AG04449 (cell line): ENCODE data around the gene ERGIC1.

Experiments
- CTCF ChIA-PET: fragments of 350-600 bp; formaldehyde crosslinking; extraction: SDS; loops from one replicate; lab custom pipeline; 2021; ENCODE audit warnings: antibody characterized with exemption; lab: Yijun Ruan, JAX
- POLR2A ChIA-PET: fragments of 400-600, 350-600 bp; formaldehyde crosslinking; extraction: SDS; loops from one replicate; lab custom pipeline; 2020; ENCODE audit warnings: antibody characterized with exemption, inconsistent platforms; lab: Yijun Ruan, JAX
- DNase-seq: peaks from one replicate; pipeline ENCODE4 v3.0.0-alpha.2; 2010; ENCODE audit warnings: low read depth, low spot score
- H3K4me3 ChIP-seq: 2 replicates; pipeline ENCODE4 v1.5.1; 2011; ENCODE audit warnings: low read depth, mild to moderate bottlenecking, control low read depth, low read length
- TF ChIP-seq, protein P1 (sequence below): IDR thresholded peaks from one replicate; pipeline ENCODE4 v1.5.1; 2011; ENCODE audit warnings: mild to moderate bottlenecking, moderate library complexity, low read length, control low read depth, inconsistent platforms; ENCODE audit not compliant: insufficient read depth; ENCODE audit errors: missing control alignments

The ERGIC1 gene

DNA sequence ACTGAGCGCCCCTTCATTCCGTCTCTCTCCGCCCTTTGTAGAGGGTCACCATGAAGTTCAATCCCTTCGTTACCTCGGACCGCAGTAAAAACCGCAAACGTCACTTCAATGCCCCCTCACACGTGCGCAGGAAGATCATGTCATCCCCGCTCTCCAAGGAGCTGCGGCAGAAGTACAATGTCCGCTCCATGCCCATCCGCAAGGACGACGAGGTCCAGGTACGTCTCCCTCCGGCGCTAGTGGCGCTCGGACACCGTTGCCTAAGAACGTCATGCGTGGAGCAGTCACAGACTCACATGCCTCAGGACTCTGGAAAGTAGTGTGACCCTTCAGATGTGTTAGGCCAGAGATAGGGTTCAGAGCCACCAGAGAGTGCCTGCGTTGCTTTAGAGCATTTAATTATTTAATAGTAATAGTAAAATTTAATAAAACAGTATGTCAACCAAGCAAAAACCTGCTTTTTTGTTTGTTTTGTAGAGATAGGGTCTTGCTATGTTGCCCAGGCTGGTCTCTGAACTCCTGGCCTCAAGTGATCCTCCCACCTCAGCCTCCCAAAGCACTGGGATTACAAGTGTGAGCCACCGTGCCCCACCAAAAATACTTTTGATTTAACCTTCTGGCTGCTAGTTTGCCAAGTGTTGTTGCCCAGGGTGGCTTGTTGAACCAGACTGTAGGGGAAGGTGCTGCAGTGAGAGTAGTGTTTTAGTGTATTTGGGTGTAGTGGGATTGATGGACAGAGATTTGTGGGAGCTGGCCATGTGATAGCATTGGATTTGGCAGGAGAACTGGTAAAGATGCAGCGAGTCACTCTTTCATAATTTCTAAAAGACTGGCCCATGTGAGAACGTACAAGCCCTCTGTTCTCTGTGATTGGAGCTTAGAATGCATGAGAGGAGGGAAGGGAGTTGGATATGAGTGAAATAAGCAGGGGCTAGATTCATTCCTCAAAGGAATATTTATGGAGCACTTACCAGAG is 126.1 kb downstream of the ERGIC1 start:
- ChIA-PET CTCF (interaction anchor here (0.6 to 4.2 kb wide), 23 partner anchors 7 to 253 kb away, joined by 3 to 35 read pairs (median 6); partner anchors contain the start of gene ATP6V0E1), POLR2A (interaction anchor here (0.6 to 1.8 kb wide), 10 partner anchors 9 to 245 kb away, joined by 3 to 8 read pairs (median 4); partner anchors contain the start of gene ATP6V0E1)
- TF ChIP-seq, protein P1, sequence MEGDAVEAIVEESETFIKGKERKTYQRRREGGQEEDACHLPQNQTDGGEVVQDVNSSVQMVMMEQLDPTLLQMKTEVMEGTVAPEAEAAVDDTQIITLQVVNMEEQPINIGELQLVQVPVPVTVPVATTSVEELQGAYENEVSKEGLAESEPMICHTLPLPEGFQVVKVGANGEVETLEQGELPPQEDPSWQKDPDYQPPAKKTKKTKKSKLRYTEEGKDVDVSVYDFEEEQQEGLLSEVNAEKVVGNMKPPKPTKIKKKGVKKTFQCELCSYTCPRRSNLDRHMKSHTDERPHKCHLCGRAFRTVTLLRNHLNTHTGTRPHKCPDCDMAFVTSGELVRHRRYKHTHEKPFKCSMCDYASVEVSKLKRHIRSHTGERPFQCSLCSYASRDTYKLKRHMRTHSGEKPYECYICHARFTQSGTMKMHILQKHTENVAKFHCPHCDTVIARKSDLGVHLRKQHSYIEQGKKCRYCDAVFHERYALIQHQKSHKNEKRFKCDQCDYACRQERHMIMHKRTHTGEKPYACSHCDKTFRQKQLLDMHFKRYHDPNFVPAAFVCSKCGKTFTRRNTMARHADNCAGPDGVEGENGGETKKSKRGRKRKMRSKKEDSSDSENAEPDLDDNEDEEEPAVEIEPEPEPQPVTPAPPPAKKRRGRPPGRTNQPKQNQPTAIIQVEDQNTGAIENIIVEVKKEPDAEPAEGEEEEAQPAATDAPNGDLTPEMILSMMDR = no peak
- peak overlapping the region; percentile 97 for H3K4me3 ChIP-seq
- DNase-seq = no peak

DNA sequence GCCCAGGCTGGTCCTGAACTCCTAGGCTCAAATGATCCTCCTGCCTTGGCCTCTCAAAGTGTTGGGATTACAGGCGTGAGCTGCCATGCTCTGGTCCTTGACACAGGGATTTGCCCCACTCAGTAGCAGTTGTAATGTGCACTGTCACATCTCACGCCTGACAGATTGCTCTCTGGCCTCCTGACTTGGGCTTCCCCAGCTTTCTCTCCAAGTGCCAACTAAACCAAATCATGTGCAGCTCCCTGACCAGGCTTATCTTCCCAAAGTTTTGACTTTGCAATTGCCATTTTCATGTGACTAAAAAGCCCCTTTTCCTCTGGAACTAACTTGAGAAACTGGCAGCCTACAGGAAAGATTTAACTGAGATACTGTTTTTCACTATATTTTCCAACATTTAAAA is 135.9 kb downstream of the ERGIC1 start:
- H3K4me3 ChIP-seq = no peak overlapping the region
- POLR2A ChIA-PET = no interaction called here
- no peak for DNase-seq
- CTCF ChIA-PET = interaction anchor here (1.3 to 7.1 kb wide), 6 partner anchors 9 to 263 kb away, joined by 4 to 62 read pairs (median 6); partner anchors contain the start of gene RPL26L1
- TF ChIP-seq, protein P1 = no peak

DNA sequence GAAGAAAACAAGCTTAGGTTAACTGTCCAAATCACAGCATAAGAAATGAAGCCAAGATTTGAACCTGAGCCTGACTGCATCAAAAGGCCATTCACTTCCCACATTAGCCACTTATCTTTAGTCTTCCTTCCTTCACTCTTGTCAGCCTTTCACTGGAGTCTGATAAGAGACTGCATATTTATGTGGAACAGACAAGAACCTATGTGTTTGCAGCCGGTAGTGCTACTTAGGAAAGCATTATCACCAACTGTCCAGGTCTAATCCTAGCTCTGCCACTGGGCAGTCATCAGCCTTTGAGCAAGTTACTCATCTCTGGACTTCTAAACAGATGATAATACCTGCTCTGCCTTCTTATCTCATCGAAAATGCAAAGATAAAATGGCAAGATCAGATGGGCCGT is 137.4 kb downstream of the ERGIC1 start:
- TF ChIP-seq, protein P1 = no peak
- ChIA-PET CTCF (interaction anchor here (0.6 to 4.5 kb wide), 6 partner anchors 9 to 264 kb away, joined by 3 to 35 read pairs (median 8); partner anchors contain the start of genes ATP6V0E1 and RPL26L1), POLR2A (interaction anchor here (2.6 kb wide), 1 partner anchor 12 kb away, joined by 8 read pairs; the partner anchor contains the start of gene ATP6V0E1)
- H3K4me3 ChIP-seq = no peak overlapping the region
- DNase-seq = no peak

- TF ChIP-seq, protein P1 = no peak
- DNase-seq = no peak
- no peak overlapping the region for H3K4me3 ChIP-seq
- POLR2A ChIA-PET = interaction anchor here (1.0 to 2.6 kb wide), 3 partner anchors 11 to 13 kb away, joined by 3 to 8 read pairs (median 3); partner anchors contain the start of genes ATP6V0E1 and RPL26L1
- CTCF ChIA-PET = interaction anchor here (0.9 to 4.5 kb wide), 12 partner anchors 8 to 267 kb away, joined by 3 to 35 read pairs (median 4); partner anchors contain the start of genes BNIP1 and RPL26L1
Observed at GRCh38 chr5:172972552-172972951, 138.5 kb downstream of the ERGIC1 start.

- CTCF ChIA-PET = interaction anchor here (0.6 to 4.5 kb wide), 14 partner anchors 8 to 319 kb away, joined by 3 to 35 read pairs (median 4); partner anchors contain the start of gene RPL26L1
- POLR2A ChIA-PET = interaction anchor here (1.0 to 2.6 kb wide), 3 partner anchors 10 to 14 kb away, joined by 3 to 8 read pairs (median 3); partner anchors contain the start of genes ATP6V0E1 and RPL26L1
Observed at GRCh38 chr5:172973127-172973916, 139.3 kb downstream of the ERGIC1 start.

More at GRCh38 chr5:172973127-172973916, 139.3 kb downstream of the ERGIC1 start:
- TF ChIP-seq, protein P1 = no peak
- H3K4me3 ChIP-seq = no peak overlapping the region
- no peak for DNase-seq
